Mucosa of descending colon (tissue), 3 donors: ENCODE results near the gene TRIP13. TPM values are rescaled to one million over a fixed set of nuclear protein-coding genes. Genes with fewer than 3 reads are reported as not detected.

Experiments
- ATAC-seq: fragments of 200-7000 bp; cut with Tn5 transposase; one replicate; pipeline ENCODE4 v1.9.1; 2020; ENCODE audit warnings: mild to moderate bottlenecking, moderate library complexity
- DNase-seq, 3 donors: peaks; one replicate each; pipeline ENCODE4 v3.0.0-alpha.2; 2020
- H3K36me3 ChIP-seq: fragments of 200-600 bp; one replicate; pipeline ENCODE4 v1.8.0; 2021; ENCODE audit warnings: low read depth, mild to moderate bottlenecking
- H3K4me1 ChIP-seq: fragments of 200-600 bp; one replicate; pipeline ENCODE4 v1.8.0; 2021; ENCODE audit warnings: low read depth, mild to moderate bottlenecking
- H3K4me3 ChIP-seq: fragments of 200-600 bp; one replicate; pipeline ENCODE4 v1.8.0; 2021; ENCODE audit warnings: mild to moderate bottlenecking
- H3K9me3 ChIP-seq: fragments of 200-600 bp; one replicate; pipeline ENCODE4 v1.8.0; 2021; ENCODE audit warnings: mild to moderate bottlenecking
- intact Hi-C, 2 donors: fragments of 100-400 bp; cut with DNase I in 1 of 2; cut with micrococcal nuclease in 1 of 2; formaldehyde crosslinking; loops; one replicate each; pipeline versions ENCODE4 v1.11.0 to v1.11.1; 2022; cut with DNase I, micrococcal nuclease
- total RNA-seq, 3 donors: library from RNA; stranded (reverse); fragmentation: NEBNext Ultra II Directional in 2 of 3; extraction: Animal tissue kit (Norgen Biotek cat#: 25700) in 2 of 3; gene quantifications; one replicate each; pipeline versions ENCODE4 v1.2.1 to v1.2.4, GENCODE V29; 2021 to 2023
- TF ChIP-seq, protein P1 (sequence below): fragments of 200-600 bp; IDR thresholded peaks from one replicate; pipeline ENCODE4 v1.8.0; 2022; ENCODE audit warnings: antibody characterized with exemption, mild to moderate bottlenecking
- donor health status: DM: no; HTN: no; CAD: no; lungs with moderate emphysema.
- donor health status: DM: no; HTN: no; CAD: no.
- donor health status: DM: no; HTN: yes; CAD: no.

Gene TRIP13
- total RNA-seq, 3 donors from 2014 or later, result 1.4 to 7.1 (median 2.1) TPM

DNA sequence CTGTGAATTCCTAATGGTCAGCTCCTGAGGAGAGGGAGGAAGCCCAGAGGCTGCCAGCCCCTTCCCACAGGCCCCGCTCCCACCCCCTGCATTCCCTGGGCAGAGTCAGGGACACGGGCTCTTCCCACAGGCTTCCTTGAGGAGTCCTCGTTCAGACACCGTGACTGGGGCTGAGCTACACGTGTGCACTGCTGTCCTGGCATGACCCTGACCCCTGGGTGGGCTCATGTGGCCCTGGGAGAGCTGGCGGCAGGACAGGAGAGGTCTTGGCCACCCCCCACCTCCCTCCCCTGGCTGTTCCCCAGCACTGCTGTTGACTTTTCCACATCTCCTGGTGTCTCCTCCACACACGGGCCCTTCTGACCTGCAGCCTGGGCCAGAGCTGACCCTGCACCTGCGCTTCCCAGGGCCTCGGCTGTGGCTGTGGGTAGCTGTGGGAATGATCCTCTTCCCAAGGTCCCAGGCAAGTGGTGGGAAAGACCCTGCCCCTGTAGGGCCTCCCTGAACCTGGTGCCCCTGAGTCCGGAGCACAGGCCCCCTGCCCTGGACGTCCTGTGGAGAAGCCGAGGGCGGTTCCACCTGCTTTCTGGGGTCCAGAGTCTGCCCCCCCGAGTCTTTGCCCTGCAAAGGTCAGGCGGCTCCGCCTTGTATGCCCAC lies 59.4 kb downstream of the TRIP13 start:
- H3K4me1 ChIP-seq, result no peaks in the 10 kb centered on the region
- H3K36me3 ChIP-seq, result no peaks in the 10 kb centered on the region
- DNase-seq (peak in 1 of 3 donors; percentile 37), ATAC-seq (no peak)
- no peaks in the 10 kb centered on the region for H3K9me3 ChIP-seq
- TF ChIP-seq, protein P1, sequence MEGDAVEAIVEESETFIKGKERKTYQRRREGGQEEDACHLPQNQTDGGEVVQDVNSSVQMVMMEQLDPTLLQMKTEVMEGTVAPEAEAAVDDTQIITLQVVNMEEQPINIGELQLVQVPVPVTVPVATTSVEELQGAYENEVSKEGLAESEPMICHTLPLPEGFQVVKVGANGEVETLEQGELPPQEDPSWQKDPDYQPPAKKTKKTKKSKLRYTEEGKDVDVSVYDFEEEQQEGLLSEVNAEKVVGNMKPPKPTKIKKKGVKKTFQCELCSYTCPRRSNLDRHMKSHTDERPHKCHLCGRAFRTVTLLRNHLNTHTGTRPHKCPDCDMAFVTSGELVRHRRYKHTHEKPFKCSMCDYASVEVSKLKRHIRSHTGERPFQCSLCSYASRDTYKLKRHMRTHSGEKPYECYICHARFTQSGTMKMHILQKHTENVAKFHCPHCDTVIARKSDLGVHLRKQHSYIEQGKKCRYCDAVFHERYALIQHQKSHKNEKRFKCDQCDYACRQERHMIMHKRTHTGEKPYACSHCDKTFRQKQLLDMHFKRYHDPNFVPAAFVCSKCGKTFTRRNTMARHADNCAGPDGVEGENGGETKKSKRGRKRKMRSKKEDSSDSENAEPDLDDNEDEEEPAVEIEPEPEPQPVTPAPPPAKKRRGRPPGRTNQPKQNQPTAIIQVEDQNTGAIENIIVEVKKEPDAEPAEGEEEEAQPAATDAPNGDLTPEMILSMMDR, result no peak
- intact Hi-C loops, result no loop called here
- H3K4me3 ChIP-seq, result no peak overlapping the region

DNA sequence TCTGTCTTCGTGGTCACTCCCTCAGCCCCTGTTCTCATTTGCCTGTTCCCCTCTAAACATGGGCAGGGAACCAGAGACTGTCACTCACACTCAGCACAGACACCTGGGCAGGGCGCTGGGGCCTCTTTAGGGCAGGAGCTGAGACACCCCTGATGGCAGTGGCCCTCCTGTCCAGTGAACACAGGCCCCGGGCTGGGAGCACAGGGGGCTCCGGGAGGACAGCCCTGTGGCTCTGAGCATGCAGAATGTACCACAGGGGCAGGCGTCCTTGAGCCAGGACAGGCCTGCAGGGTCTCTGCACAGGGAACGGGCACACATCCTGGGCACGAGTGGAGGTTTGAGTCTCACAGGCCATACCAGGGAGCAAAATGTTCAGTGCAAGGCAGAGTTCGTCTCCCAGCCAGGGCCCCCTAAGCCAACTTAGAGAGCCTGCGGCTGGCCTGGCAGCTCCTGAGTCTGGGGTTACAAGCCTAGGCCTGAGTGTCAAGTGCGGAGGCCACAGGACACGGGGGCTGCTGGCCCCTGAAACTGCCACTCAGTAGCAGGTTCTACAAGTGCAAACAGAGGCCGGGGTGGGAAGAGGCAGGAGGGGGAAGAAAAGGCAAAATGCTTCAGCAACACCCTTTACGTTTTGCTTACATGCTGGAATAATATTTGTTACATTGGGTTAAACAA lies 60.0 kb downstream of the TRIP13 start:
- TF ChIP-seq, protein P1, result no peak
- no peaks in the 10 kb centered on the region for H3K36me3 ChIP-seq
- peaks cover 4% of the 10 kb centered on the region for H3K4me1 ChIP-seq
- peak in 1 of 3 donors; percentile 24 for DNase-seq
- H3K9me3 ChIP-seq, result no peaks in the 10 kb centered on the region
- no peak overlapping the region for H3K4me3 ChIP-seq
- ATAC-seq, result no peak
- intact Hi-C loops, result no loop called here

DNA sequence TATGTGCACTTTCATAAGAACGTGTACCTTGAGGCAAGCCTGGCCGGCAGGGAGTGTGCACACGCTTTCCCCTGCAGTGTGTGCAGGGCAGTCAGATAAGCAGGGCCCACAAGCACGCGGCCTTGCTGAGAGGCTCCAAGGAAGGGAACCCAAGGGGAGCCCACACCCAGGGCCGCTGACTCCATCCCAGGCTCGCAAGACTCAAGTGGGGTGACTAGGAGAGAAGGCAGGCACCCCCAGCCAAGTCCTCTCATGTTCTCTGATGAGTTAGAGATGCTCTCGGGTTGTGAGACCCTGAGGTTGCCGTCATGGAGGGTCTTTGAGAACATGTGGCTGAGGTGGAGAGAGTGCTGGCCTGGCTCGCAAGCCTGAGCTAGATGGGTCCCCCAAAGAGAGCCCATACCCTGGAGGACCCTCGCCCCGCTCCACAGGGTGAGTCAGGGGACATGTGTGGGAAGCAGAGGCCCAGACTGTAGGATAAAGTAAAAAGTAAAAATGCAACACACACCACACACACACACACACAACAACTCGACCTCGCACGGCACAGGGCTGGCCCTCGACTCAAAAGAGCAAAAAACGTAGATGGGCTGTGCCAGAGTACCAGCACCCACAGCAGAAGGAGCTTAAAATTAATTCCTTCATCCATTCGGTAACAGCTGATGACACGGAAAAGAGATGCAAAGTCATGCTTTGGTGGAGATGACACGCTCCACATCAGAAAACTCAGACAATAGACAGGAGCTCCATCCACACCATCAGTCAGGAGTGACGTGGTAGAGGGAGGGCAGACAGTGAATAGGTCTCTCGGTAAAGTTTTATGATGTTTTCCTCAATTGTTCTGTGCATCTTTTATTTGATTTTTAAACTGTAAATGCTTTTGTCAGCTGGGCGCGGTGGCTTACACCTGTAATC lies 61.1 kb downstream of the TRIP13 start:
- H3K4me1 ChIP-seq, result peaks cover 6% of the 10 kb centered on the region
- DNase-seq (peak in 1 of 3 donors; percentile 31), ATAC-seq (no peak)
- intact Hi-C loops, result no loop called here
- H3K9me3 ChIP-seq, result no peaks in the 10 kb centered on the region
- H3K4me3 ChIP-seq, result no peak overlapping the region
- TF ChIP-seq, protein P1, result no peak
- H3K36me3 ChIP-seq, result no peaks in the 10 kb centered on the region

DNA sequence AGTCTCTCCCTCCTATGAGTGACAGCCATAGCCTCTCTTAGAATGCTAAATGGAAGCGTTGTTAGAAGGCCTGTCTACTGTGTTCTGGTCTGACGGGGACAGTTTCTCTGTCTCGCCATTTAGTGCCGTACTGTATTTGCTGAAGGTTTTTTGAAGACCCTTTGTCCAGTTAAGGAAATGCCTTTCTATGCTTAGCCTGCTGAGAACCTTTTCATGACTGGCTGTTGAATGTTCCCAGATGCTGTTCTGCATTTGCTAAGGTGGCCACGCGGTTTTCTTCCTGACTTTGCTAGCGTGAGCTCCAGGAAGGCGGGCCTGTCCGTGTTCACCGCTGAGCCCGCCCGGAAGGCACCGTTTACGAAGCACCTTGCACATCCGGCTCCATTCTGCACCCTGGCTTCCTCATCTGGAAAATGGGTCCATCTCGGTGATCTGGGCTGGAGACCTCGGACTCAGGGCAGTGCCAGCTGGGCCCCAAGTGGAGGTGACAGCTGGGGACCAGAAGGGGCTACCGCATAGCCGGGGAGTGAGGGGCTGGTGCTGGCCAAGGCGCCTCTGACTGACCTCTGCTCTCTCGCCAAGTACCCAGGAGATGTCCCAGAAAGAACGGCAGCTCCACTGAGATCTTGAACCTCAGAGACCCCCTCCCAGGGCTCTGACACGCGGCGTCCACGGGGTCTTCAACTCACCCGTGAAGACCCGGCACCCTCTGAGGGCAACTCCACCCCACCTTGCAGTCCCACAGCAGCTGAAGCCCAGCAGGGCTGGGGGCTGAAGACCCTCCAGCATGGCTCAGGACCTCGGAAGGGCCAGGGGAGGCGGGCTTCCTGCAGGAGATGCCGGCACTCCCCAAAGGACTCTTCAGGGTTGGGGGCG lies 63.4 kb downstream of the TRIP13 start:
- Histone ChIP-seq H3K4me3 (no peak overlapping the region), H3K4me1 (peaks cover 6% of the 10 kb centered on the region), H3K9me3 (no peaks in the 10 kb centered on the region), H3K36me3 (no peaks in the 10 kb centered on the region)
- TF ChIP-seq, protein P1, result no peak
- ATAC-seq (no peak), DNase-seq (peak in 1 of 3 donors; percentile 45)
- intact Hi-C loops, result no loop called here
